PFSK-1 (cell line): ENCODE measurements around the gene ANKHD1.

Experiments
- POLR2AphosphoS5 ChIP-seq: IDR thresholded peaks from 2 replicates; pipeline ENCODE4 v1.6.1; 2012; ENCODE audit warnings: low read depth, mild to moderate bottlenecking, control low read depth, low read length, moderate library complexity
- SIN3A ChIP-seq: IDR thresholded peaks from 2 replicates; pipeline ENCODE4 v1.6.1; 2012; ENCODE audit warnings: mild to moderate bottlenecking, low read length, moderate library complexity, borderline replicate concordance; ENCODE audit not compliant: insufficient read depth
- TAF1 ChIP-seq: IDR thresholded peaks from 2 replicates; pipeline ENCODE4 v1.6.1; 2012; ENCODE audit warnings: low read length, control low read depth, borderline replicate concordance; ENCODE audit not compliant: insufficient read depth
- TF ChIP-seq, protein P1 (sequence below), 2 experiments: IDR thresholded peaks; 2 replicates each; pipeline versions ENCODE4 v1.6.1 to v1.8.0; 2011 to 2012; ENCODE audit warnings: low read depth in 2 of 2, low read length in 2 of 2, control low read depth in 1 of 2, inconsistent platforms in 1 of 2, mild to moderate bottlenecking in 1 of 2, moderate library complexity in 1 of 2; ENCODE audit not compliant: insufficient read depth in 1 of 2

DNA sequence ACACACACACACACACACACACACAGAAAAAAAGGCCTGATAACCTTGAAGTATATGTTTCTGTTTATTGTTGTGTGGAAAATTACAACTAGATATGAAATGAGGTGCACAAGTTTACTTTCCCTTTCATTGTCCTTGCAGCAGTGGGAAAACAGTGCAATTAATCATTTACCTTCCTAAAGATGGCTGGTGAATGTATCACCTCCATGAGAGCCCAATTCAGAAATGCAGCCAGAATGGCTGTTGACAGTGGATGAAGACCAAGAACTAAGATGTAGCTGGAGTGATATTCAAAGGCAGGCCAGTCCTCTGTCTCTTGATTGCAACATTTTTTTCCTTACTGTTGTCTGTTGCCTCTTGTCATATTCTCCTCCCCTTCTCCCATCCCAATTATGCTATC, 96.3 kb downstream of the ANKHD1 start:
- TF ChIP-seq TAF1 (no peak), SIN3A (no peak), POLR2AphosphoS5 (no peak)
- TF ChIP-seq, protein P1, sequence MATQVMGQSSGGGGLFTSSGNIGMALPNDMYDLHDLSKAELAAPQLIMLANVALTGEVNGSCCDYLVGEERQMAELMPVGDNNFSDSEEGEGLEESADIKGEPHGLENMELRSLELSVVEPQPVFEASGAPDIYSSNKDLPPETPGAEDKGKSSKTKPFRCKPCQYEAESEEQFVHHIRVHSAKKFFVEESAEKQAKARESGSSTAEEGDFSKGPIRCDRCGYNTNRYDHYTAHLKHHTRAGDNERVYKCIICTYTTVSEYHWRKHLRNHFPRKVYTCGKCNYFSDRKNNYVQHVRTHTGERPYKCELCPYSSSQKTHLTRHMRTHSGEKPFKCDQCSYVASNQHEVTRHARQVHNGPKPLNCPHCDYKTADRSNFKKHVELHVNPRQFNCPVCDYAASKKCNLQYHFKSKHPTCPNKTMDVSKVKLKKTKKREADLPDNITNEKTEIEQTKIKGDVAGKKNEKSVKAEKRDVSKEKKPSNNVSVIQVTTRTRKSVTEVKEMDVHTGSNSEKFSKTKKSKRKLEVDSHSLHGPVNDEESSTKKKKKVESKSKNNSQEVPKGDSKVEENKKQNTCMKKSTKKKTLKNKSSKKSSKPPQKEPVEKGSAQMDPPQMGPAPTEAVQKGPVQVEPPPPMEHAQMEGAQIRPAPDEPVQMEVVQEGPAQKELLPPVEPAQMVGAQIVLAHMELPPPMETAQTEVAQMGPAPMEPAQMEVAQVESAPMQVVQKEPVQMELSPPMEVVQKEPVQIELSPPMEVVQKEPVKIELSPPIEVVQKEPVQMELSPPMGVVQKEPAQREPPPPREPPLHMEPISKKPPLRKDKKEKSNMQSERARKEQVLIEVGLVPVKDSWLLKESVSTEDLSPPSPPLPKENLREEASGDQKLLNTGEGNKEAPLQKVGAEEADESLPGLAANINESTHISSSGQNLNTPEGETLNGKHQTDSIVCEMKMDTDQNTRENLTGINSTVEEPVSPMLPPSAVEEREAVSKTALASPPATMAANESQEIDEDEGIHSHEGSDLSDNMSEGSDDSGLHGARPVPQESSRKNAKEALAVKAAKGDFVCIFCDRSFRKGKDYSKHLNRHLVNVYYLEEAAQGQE (IDR thresholded peaks at IDR 0.05; ENCODE audit: insufficient read depth in 1 of 2, low read depth in 2 of 2, low read length in 2 of 2) = no peak
